ENCODE measurements around the gene AARS2. TPM values are rescaled to one million over a fixed set of nuclear protein-coding genes. Genes with fewer than 3 reads are reported as not detected.

The AARS2 gene
- total and polyA plus RNA-seq, 9 of the 15 experiments (the other 6 are each of a cell fraction or from before 2014, with no cell fraction given): 0.97 to 34.0 (median 18.3) TPM

DNA sequence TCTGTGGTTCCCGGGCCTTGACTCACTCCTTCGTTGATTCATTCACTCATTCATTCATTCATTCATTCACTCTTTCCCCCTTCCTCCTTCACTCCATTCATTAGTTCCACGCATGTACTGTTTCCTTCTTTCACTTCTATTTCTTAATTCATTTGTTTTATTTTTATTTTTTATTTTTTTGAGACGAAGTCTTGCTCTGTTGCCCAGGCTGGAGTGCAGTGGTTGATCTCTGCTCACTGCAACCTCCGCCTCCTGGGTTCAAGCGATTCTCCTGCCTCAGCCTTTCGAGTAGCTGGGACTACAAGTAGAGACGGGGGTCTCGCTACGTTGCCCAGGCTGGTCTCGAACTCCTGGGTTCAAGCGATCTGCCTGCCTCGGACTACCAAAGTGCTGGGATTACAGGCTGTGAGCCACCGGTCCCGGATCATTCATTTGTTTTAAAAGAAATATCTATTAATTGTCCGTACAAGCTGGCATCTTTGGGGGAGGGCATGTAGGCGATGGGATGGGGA, 47.4 kb downstream of the AARS2 start (continued):
- TF ChIP-seq, protein P1, sequence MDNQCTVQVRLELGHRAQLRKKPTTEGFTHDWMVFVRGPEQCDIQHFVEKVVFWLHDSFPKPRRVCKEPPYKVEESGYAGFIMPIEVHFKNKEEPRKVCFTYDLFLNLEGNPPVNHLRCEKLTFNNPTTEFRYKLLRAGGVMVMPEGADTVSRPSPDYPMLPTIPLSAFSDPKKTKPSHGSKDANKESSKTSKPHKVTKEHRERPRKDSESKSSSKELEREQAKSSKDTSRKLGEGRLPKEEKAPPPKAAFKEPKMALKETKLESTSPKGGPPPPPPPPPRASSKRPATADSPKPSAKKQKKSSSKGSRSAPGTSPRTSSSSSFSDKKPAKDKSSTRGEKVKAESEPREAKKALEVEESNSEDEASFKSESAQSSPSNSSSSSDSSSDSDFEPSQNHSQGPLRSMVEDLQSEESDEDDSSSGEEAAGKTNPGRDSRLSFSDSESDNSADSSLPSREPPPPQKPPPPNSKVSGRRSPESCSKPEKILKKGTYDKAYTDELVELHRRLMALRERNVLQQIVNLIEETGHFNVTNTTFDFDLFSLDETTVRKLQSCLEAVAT (IDR thresholded peaks at IDR 0.05): 0 out of 4 replicates have a peak, but pooled peaks of 1 of the 2 experiments have one; percentile 55
- TF ChIP-seq DPF2 (IDR thresholded peaks at IDR 0.05) (peak; percentile 84), BRD9 (IDR thresholded peaks at IDR 0.05; ENCODE audit: low read depth, partially characterized antibody) (peak; percentile 37), NBN (IDR thresholded peaks at IDR 0.05; ENCODE audit: low read depth) (peak; percentile 79; the same call in 1 of the 2 replicates), IFI16 (CRISPR knock-in tag; IDR thresholded peaks at IDR 0.05) (no peak), SMARCA4 (IDR thresholded peaks at IDR 0.05) (peak; percentile 76), HDGF (IDR thresholded peaks at IDR 0.05) (0 out of 2 replicates have a peak, but pooled peaks have one; percentile 87)
- TF ChIP-seq, protein P2, sequence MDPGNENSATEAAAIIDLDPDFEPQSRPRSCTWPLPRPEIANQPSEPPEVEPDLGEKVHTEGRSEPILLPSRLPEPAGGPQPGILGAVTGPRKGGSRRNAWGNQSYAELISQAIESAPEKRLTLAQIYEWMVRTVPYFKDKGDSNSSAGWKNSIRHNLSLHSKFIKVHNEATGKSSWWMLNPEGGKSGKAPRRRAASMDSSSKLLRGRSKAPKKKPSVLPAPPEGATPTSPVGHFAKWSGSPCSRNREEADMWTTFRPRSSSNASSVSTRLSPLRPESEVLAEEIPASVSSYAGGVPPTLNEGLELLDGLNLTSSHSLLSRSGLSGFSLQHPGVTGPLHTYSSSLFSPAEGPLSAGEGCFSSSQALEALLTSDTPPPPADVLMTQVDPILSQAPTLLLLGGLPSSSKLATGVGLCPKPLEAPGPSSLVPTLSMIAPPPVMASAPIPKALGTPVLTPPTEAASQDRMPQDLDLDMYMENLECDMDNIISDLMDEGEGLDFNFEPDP (CRISPR knock-in tag; IDR thresholded peaks at IDR 0.05): no peak
- TF ChIP-seq, protein P3, sequence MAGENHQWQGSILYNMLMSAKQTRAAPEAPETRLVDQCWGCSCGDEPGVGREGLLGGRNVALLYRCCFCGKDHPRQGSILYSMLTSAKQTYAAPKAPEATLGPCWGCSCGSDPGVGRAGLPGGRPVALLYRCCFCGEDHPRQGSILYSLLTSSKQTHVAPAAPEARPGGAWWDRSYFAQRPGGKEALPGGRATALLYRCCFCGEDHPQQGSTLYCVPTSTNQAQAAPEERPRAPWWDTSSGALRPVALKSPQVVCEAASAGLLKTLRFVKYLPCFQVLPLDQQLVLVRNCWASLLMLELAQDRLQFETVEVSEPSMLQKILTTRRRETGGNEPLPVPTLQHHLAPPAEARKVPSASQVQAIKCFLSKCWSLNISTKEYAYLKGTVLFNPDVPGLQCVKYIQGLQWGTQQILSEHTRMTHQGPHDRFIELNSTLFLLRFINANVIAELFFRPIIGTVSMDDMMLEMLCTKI (IDR thresholded peaks at IDR 0.05; ENCODE audit: partially characterized antibody): no peak
- TF ChIP-seq, protein P4, sequence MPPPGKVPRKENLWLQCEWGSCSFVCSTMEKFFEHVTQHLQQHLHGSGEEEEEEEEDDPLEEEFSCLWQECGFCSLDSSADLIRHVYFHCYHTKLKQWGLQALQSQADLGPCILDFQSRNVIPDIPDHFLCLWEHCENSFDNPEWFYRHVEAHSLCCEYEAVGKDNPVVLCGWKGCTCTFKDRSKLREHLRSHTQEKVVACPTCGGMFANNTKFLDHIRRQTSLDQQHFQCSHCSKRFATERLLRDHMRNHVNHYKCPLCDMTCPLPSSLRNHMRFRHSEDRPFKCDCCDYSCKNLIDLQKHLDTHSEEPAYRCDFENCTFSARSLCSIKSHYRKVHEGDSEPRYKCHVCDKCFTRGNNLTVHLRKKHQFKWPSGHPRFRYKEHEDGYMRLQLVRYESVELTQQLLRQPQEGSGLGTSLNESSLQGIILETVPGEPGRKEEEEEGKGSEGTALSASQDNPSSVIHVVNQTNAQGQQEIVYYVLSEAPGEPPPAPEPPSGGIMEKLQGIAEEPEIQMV (tag; conservative IDR thresholded peaks at IDR 0.05; ENCODE audit: low read depth): 0 out of 2 replicates have a peak, but pooled peaks have one; percentile 39
- TF ChIP-seq, protein P5, sequence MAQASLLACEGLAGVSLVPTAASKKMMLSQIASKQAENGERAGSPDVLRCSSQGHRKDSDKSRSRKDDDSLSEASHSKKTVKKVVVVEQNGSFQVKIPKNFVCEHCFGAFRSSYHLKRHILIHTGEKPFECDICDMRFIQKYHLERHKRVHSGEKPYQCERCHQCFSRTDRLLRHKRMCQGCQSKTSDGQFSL (CRISPR knock-in tag; IDR thresholded peaks at IDR 0.05): no peak
- TF ChIP-seq, protein P5 (tag; IDR thresholded peaks at IDR 0.05): 0 out of 4 replicates have a peak, but pooled peaks of 1 of the 2 experiments have one; percentile 32
- TF ChIP-seq, protein P6, sequence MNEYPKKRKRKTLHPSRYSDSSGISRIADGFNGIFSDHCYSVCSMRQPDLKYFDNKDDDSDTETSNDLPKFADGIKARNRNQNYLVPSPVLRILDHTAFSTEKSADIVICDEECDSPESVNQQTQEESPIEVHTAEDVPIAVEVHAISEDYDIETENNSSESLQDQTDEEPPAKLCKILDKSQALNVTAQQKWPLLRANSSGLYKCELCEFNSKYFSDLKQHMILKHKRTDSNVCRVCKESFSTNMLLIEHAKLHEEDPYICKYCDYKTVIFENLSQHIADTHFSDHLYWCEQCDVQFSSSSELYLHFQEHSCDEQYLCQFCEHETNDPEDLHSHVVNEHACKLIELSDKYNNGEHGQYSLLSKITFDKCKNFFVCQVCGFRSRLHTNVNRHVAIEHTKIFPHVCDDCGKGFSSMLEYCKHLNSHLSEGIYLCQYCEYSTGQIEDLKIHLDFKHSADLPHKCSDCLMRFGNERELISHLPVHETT (CRISPR knock-in tag; conservative IDR thresholded peaks at IDR 0.05 in 1 of 2, IDR thresholded peaks at IDR 0.05 in 1 of 2): 0 out of 4 replicates have a peak, but pooled peaks of 1 of the 2 experiments have one; percentile 14
- TF ChIP-seq, protein P7, sequence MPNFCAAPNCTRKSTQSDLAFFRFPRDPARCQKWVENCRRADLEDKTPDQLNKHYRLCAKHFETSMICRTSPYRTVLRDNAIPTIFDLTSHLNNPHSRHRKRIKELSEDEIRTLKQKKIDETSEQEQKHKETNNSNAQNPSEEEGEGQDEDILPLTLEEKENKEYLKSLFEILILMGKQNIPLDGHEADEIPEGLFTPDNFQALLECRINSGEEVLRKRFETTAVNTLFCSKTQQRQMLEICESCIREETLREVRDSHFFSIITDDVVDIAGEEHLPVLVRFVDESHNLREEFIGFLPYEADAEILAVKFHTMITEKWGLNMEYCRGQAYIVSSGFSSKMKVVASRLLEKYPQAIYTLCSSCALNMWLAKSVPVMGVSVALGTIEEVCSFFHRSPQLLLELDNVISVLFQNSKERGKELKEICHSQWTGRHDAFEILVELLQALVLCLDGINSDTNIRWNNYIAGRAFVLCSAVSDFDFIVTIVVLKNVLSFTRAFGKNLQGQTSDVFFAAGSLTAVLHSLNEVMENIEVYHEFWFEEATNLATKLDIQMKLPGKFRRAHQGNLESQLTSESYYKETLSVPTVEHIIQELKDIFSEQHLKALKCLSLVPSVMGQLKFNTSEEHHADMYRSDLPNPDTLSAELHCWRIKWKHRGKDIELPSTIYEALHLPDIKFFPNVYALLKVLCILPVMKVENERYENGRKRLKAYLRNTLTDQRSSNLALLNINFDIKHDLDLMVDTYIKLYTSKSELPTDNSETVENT (CRISPR knock-in tag; IDR thresholded peaks at IDR 0.05): no peak
